ENCODE measurements around the gene TMEM59L.

DNA sequence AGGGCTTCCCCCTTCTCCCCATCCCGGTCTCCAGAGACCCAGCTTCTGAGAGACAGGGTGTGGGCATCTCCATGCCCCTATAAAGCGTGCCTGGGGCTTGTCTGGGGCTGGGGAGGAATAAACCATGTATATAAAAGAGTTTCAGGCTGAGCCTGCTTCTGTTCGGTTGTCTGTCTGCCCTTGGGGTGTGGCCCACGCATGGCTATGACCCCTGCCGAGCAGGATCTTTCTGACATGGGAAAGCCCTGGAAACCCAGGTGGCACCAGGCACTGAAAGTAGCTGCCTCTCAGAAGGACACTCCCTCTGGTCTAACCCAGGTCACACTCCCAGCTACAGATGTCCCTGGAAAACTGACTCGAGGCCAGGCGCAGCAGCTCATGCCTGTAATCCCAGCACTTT is 8.2 kb downstream of the TMEM59L start:
- TF ChIP-seq, protein P1, sequence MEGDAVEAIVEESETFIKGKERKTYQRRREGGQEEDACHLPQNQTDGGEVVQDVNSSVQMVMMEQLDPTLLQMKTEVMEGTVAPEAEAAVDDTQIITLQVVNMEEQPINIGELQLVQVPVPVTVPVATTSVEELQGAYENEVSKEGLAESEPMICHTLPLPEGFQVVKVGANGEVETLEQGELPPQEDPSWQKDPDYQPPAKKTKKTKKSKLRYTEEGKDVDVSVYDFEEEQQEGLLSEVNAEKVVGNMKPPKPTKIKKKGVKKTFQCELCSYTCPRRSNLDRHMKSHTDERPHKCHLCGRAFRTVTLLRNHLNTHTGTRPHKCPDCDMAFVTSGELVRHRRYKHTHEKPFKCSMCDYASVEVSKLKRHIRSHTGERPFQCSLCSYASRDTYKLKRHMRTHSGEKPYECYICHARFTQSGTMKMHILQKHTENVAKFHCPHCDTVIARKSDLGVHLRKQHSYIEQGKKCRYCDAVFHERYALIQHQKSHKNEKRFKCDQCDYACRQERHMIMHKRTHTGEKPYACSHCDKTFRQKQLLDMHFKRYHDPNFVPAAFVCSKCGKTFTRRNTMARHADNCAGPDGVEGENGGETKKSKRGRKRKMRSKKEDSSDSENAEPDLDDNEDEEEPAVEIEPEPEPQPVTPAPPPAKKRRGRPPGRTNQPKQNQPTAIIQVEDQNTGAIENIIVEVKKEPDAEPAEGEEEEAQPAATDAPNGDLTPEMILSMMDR (conservative IDR thresholded peaks at IDR 0.05 in 1 of 2, IDR thresholded peaks at IDR 0.05 in 1 of 2; ENCODE audit: low read depth in 1 of 2, low read length in 2 of 2) = no peak
- TF ChIP-seq EZH2 (IDR thresholded peaks at IDR 0.05; ENCODE audit: low read length, missing control alignments) = no peak

All from fibroblast of lung (primary cell).